Measurements from ENCODE around the gene RNF145.

Gene RNF145

GRCh38 chr5:159183247-159183646 lies 26.1 kb downstream of the RNF145 start:
- Histone ChIP-seq H3K9me3 (no peaks in the 10 kb centered on the region), H3K27ac (peak overlapping the region; percentile 40), H3K4me3 (ENCODE audit: low read depth in 1 of 2, low read length in 1 of 2) (no peak overlapping the region), H3K36me3 (peaks cover 53% of the 10 kb centered on the region), H3K4me1 (ENCODE audit: control insufficient read depth in 1 of 2, insufficient read depth in 1 of 2, low read depth in 1 of 2, low read length in 1 of 2) (peaks cover 10 to 12% of the 10 kb centered on the region in 2 experiments), H3K27me3 (no peaks in the 10 kb centered on the region)
- no peak for TF ChIP-seq CTCF (IDR thresholded peaks at IDR 0.05)

- no peak for TF ChIP-seq CTCF (IDR thresholded peaks at IDR 0.05)
- Histone ChIP-seq H3K4me3 (ENCODE audit: low read depth in 1 of 2, low read length in 1 of 2) (no peak overlapping the region), H3K27me3 (no peaks in the 10 kb centered on the region), H3K9me3 (no peaks in the 10 kb centered on the region), H3K27ac (peak overlapping the region; percentile 40), H3K36me3 (peaks cover 54% of the 10 kb centered on the region), H3K4me1 (ENCODE audit: control insufficient read depth in 1 of 2, insufficient read depth in 1 of 2, low read depth in 1 of 2, low read length in 1 of 2) (peaks cover 10 to 12% of the 10 kb centered on the region in 2 experiments)
These were observed 26.7 kb downstream of the RNF145 start for GRCh38 chr5:159182691-159183090.

- Histone ChIP-seq H3K4me1 (ENCODE audit: control insufficient read depth in 1 of 2, insufficient read depth in 1 of 2, low read depth in 1 of 2, low read length in 1 of 2) (peaks cover 10 to 12% of the 10 kb centered on the region in 2 experiments), H3K4me3 (ENCODE audit: low read depth in 1 of 2, low read length in 1 of 2) (no peak overlapping the region), H3K36me3 (peaks cover 55% of the 10 kb centered on the region), H3K27me3 (no peaks in the 10 kb centered on the region), H3K27ac (no peak overlapping the region), H3K9me3 (no peaks in the 10 kb centered on the region)
- no peak for TF ChIP-seq CTCF (IDR thresholded peaks at IDR 0.05)
These were observed 27.7 kb downstream of the RNF145 start for GRCh38 chr5:159181651-159182050.

- peaks cover 10 to 12% of the 10 kb centered on the region in 2 experiments for H3K4me1 ChIP-seq (ENCODE audit: control insufficient read depth in 1 of 2, insufficient read depth in 1 of 2, low read depth in 1 of 2, low read length in 1 of 2)
- H3K4me3 ChIP-seq (ENCODE audit: low read depth in 1 of 2, low read length in 1 of 2) = no peak overlapping the region
- no peaks in the 10 kb centered on the region for H3K27me3 ChIP-seq
- H3K36me3 ChIP-seq = peaks cover 55% of the 10 kb centered on the region
- no peak for TF ChIP-seq CTCF (IDR thresholded peaks at IDR 0.05)
- H3K27ac ChIP-seq = no peak overlapping the region
- H3K9me3 ChIP-seq = no peaks in the 10 kb centered on the region
These were observed 28.2 kb downstream of the RNF145 start for GRCh38 chr5:159181152-159181551.

- H3K27me3 ChIP-seq = no peaks in the 10 kb centered on the region
- H3K4me3 ChIP-seq (ENCODE audit: low read depth in 1 of 2, low read length in 1 of 2) = no peak overlapping the region
- peaks cover 10 to 12% of the 10 kb centered on the region in 2 experiments for H3K4me1 ChIP-seq (ENCODE audit: control insufficient read depth in 1 of 2, insufficient read depth in 1 of 2, low read depth in 1 of 2, low read length in 1 of 2)
- peak overlapping the region; percentile 42 for H3K27ac ChIP-seq
- H3K9me3 ChIP-seq = no peaks in the 10 kb centered on the region
- H3K36me3 ChIP-seq = peaks cover 54% of the 10 kb centered on the region
- TF ChIP-seq CTCF (IDR thresholded peaks at IDR 0.05) = no peak
These were observed 29.6 kb downstream of the RNF145 start for GRCh38 chr5:159179529-159180305.

Data from neutrophil (primary cell).